ENCODE measurements around the gene CENPK. TPM values are rescaled to one million over a fixed set of nuclear protein-coding genes. Genes with fewer than 3 reads are reported as not detected.

Gene CENPK
- total and polyA plus RNA-seq, 2 of the 8 experiments (the other 6 are each of a cell fraction or from before 2014, with no cell fraction given) = 13.3 to 50.9 TPM

GRCh38 chr5:65577141-65577540, 14.2 kb upstream of the CENPK start (continued):
- TF ChIP-seq RNF2 (IDR thresholded peaks at IDR 0.05; ENCODE audit: borderline replicate concordance, low read depth, low read length, missing control alignments, poor library complexity, severe bottlenecking) (no peak), SIRT6 (IDR thresholded peaks at IDR 0.05; ENCODE audit: low read length) (no peak), RAD21 (IDR thresholded peaks at IDR 0.05 in 1 of 2, conservative IDR thresholded peaks at IDR 0.05 in 1 of 2; ENCODE audit: low read depth in 2 of 2, low read length in 2 of 2) (no peak), SAP30 (IDR thresholded peaks at IDR 0.05; ENCODE audit: insufficient read depth, insufficient replicate concordance, low read length) (no peak)

Data from H1 (cell line).